HG02938 (cell line): ENCODE data around the gene CDKN1C.
A peak's percentile ranks its signal among the peaks of the same experiment; 100 is the strongest.
"Not testable (repeated sequence)": the region's sequence is repeated elsewhere in the genome, so short reads cannot be mapped to it uniquely, and the experiment has no call there.

ENCODE experiments used
- ATAC-seq: cut with Tn5 transposase; IDR thresholded peaks from one replicate; pipeline ENCODE4 v1.9.1; 2021; ENCODE audit warnings: mild to moderate bottlenecking, moderate library complexity; ENCODE audit not compliant: unreplicated experiment

The CDKN1C gene

DNA sequence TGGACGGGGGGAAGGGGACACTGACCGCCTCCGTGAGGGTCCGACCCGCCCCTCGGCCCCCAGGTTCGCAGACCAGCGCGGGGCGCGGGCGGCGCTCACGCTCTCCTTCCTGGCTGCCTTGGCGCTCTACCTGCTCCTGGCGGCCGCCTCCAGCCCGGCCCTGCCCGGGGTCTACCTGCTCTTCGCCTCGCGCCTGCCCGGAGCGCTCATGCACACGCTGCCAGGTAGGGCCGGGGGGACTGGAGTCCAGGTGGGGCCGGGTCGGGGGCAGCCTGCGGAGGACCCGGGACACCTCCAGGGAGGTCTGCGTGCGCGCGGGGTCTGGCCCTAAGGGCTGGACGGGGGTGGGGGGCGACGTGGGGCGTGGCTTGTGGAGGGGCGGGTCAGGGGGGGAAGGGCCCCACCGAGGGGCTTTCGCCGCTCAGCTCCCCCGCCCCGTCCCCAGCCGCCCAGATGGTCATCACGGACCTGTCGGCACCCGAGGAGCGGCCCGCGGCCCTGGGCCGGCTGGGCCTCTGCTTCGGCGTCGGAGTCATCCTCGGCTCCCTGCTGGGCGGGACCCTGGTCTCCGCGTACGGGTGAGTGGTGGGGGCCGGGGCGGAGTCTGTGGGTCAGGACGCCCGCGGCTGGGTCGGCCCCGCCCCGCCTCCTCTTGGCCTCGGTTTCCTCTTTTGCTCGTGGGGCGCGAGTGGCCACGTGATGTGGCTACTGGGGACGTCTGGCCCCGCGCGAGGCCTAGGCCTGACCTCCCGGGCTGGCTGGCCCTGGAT, 23.7 kb upstream of the CDKN1C start:
- ATAC-seq, result no peak

DNA sequence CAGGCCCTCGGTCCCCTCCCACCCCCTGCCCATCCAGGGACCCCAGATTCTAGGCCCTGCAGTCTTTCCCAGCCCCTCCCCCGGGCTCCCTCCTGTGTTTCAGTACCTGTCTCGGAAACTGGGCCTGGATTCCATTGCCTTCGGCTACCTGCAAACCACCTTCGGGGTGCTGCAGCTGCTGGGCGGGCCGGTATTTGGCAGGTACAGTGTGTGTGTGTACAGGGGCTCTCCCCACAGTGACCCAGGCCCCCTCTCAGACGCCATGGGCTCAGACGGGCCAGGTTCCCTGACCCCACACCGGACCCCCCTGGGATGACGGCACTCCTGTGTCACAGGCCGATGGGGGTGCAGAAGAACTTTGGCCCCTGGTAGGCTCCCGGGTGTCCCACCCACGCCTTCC, 22.6 kb upstream of the CDKN1C start:
- no peak for ATAC-seq

GRCh38 chr11:2905299-2905698, 19.7 kb upstream of the CDKN1C start:
- not testable (repeated sequence) for ATAC-seq

GRCh38 chr11:2904153-2905052, 18.8 kb upstream of the CDKN1C start:
- ATAC-seq, result no peak

DNA sequence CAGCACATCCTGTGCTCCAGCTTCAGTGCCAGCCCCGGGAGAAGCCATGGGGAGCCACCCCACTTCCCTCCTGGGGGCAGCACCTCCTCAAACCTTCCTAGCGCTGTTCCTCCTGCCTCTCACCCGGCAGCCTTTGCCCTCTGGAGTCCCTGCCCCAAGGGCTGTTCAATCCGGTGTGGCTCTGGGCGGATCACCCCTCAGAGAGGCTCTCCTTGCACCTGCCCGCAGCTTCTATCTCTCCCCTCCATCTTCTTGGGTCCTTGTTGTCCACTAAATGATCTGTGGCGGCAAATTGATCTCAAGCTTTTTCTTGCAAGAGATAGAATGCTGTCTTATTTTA, 18.1 kb upstream of the CDKN1C start:
- no peak for ATAC-seq

- no peak for ATAC-seq
These were observed 17.5 kb upstream of the CDKN1C start for GRCh38 chr11:2902784-2903671.

DNA sequence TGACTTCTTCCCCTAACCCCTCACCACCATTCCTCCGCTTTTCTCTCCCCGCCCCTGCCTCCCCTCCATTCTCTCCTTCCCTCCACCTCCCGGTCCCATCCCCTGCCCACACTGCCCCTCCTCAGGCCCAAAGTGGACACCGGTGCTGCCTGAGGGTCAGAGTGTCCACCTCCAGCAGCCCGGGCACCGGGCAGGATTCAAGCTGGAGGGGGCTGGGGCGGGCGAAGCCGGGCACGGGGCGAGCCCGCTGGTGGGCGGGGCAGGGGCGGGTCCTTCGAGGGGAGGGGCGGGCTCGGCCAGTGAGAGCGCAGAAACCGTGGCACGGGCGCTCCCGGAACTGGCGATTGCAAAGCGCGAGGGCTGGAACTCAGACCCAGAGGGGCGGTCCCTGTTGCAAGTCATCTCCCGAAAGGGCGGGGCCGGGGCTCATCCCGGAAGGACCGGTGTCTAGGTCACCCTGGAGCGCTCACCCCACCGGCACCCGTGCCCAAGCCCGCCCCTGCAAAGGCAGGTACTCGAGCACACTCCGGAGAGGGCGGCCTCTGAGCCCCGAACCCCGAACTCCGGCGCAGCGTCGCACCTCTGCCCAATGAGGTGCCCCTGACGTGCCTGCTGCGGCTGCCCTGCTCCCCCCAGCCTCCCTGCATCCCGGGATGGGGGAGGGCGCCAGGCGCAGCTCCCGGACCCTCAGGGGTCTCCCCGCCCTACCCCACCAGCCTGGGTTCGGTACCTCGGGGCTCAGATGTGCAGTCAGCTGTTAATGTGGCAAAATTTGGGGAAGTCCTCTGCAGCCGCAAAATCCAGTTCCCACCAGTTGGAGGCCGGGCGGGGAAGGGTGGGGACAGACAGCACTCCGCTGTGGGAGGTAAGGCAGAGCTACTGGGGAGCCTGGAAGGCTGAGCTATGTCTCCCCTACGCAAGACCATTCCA, 16.5 kb upstream of the CDKN1C start:
- ATAC-seq, result peak; percentile 90

- ATAC-seq, result no peak
These were observed 15.7 kb upstream of the CDKN1C start for GRCh38 chr11:2901196-2901796.

DNA sequence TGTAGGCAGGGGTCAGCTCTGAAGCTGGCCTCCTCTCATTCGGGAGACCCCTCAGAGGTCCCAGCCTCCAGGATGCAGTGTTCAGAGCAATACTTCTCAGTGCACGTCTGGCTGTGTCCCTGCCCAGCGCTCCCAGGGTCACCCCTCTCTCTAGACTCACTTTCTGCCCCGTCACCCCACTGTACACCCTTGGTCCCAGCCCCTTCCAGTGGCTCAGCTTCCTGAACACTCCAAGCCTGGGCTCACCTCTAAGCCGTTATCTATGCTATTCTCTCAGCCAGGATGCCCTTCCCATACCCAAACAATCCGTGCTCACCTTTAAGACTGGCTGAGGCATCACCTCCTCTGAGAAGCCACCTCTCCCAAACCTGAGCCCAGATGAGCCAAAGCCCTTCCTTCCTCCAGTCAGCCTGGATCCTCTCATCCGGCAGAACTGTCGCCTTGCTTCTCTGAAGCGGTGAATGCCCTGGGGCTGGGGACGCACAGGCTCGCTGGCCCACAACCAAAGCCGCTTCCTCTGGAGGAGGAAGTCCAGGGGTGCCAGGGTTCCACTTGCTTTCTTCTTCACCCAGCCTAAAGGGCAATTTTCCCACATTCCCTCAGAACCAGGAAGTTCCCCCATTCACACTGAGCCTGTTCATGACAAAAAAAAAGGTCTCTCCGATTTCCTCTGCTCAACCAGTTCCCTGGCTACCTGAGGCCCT, 13.7 kb upstream of the CDKN1C start:
- ATAC-seq, result no peak

DNA sequence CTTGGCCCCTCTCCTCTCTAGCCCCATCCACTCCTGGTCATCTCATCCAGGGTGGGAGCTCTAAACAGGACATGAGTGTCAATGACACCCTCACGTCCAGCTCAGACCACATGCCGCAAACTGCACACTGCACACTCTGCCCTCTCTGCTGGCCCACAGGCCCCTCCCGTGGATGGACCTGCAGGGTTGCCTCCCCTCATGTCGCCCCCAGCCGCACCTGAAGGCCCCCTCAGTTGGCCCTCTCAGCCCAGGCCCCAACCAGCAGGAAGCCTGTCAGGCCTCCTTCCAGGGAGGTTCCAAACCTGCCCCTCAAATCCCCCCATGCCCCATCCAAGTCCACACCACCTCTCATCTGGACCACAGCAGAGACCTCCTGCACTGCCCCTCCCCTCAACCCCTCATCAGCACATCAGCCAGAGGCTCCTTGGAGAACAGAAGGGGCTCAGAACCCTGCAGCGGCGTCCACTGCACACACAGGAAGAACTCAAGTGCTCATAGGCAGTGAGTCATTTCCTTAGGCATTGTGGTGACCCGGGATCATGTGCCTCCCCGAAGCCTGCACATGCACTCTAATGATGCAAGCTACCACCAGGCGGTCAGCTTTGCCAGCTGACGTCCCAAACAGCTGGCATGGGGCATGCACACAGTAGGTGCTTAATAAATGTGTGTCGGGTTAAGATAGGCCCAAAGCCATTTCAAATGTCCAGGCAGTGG, 12.9 kb upstream of the CDKN1C start:
- ATAC-seq, result no peak

DNA sequence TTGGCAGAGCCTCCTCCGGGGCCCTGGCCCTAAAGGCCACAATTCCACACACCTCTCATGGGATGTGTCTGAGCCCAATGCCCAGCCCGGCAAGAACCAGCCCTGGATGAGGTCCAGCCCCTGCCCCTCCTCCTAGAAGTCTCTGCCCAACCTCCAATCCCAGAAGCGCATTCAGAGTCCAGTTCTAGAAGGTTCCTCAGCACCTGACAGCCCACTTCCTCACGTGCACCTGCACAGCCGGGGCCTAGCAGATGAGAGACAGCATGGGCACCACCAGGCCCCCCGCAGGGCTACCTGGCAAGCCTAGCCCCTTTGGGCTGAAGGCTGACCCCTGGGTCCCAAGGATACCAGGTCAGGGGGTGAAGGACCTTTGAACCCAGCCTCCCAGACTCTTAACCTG, 11.5 kb upstream of the CDKN1C start:
- ATAC-seq, result no peak

DNA sequence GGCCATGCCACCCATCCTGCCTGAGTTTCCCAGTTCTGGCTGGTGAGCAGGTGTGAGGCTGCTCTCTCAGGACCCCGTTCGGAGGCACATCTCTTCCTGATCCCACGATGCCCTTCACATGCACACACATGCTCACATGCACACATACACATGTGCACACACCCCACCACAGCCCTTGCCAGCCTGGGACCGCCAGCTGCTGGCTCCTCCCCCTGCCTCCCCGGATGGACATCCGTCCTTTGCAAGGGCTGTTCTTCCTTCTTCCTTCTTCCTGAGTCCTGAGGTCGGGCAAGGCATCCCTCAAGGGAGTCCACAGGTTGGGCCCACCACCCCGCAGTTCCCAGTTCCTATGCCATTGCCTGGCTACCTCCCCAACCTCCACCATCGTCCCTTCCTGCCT, 10.5 kb upstream of the CDKN1C start:
- no peak for ATAC-seq

GRCh38 chr11:2893935-2894334, 8.4 kb upstream of the CDKN1C start:
- ATAC-seq, result no peak

GRCh38 chr11:2892967-2893528, 7.5 kb upstream of the CDKN1C start:
- ATAC-seq, result no peak

- ATAC-seq, result no peak
These were observed 6.8 kb upstream of the CDKN1C start for GRCh38 chr11:2892215-2892966.

- ATAC-seq, result no peak
These were observed 6.0 kb upstream of the CDKN1C start for GRCh38 chr11:2891326-2892214.
